ENCODE measurements around the gene CIP2A.
"Not testable (repeated sequence)": the region's sequence is repeated elsewhere in the genome, so short reads cannot be mapped to it uniquely, and the experiment has no call there.

CIP2A gene

DNA sequence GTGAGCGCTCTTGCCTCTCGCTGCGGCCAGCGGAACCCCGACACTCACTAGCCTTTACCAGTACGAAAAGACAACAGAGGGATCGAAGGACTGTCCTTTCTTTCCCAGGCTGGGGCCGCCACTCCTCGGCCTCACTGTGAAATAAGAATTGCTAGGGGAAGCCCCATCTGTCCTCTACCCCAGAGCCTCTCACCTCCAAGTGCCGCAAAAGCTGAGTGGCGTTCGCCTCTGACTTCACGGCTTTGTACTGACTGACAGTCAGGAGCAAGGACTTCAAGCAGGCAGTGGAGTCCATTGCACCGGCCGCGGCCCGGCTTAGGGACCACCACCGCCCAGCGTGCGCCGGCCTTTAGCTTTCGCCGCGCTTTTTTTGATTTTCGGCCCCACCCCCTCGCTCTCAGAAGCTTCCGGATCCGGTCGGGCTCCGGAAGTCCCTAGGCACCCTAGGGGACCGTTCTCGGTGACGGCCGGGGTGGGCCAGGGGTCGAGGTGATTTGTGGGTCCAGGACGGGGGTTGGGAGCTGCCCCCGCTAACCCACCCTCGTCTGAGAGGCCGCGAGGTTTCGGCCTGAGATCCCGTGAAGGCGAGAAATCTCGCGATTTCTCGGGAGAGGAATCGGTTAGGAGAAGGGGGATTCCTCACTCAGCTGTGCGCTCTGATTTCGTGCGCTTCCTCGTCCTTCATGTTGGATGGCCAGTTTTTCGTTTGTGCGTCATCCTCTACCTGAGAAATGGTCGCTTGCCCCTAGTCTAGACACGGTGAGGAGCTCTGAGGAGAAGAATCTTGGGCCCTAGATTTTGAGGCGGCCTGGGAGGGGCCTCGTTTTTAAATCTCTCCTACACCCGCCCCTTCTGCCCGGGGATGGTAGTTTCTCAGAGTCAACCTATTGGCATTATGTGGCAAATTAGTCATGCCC is at the start of gene CIP2A, which contains the start of gene DZIP3:
TSS of gene CIP2A (minus strand) at position 358 of the 917 bp plus-strand sequence. CDS start at position 295, 63 bp downstream.
TSS of gene DZIP3 (plus strand) at position 642 of the 917 bp plus-strand sequence. CDS start 15,685 bp downstream, outside the sequence.
- DNase-seq (ENCODE audit: low spot score) = peak; percentile 83

DNA sequence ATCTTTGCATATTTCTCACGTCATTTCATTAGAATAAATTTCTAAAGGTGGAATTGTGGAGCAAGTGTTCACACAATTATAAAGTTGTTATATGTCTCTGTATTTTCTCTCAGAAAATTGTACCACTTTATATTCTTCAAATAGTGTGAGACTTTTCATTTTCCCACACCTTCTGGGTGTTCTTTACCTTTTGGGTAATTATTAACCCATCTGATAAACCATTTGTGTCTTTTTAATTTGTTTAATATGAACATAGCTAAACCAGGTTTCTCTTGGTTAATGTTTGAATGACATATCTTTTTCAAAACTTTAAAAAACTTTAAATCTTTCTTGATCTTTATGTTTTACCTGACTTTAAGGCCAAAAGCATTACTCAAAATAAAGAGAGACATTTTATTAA is 40.7 kb upstream of the CIP2A start:
- no peak for DNase-seq (ENCODE audit: low spot score)

DNA sequence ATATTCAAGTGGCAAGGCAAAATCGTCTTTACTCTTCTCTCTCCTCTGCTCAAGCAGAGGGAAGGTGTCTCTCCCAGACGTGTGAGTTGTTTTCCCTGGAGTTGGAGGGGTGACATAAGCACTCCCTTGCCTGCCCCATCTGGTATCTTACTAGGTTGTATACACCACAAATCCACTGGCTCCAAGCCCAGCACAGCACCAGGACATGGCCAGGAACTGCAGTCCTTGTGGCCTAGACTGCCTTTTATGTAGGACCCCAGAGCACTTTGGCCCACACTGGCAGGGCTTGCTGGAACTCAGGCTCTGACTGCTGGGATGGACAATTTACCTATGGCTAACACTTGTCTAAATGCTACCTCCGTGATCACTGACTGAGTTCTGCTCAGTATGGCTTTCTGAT is 34.3 kb upstream of the CIP2A start:
- no peak for DNase-seq (ENCODE audit: low spot score)

DNA sequence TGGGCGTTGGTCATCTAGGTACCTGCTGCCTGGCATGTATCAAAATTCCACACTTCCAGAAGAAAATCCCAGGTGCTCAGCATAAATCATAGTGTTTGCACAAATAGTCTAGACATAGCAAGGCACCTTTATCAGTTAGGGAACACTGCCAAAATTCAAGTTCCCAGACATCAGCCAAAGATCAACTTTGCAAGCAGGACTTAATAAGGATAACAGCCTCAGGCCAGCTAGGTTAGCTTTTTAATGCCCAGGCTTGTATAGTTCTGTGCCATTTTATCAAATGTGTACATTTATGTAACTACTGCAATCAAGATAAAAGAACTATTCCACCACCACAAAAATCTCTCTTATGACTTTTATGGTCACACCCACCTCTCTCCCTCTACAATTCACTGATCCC is 31.0 kb upstream of the CIP2A start:
- DNase-seq (ENCODE audit: low spot score) = no peak

DNA sequence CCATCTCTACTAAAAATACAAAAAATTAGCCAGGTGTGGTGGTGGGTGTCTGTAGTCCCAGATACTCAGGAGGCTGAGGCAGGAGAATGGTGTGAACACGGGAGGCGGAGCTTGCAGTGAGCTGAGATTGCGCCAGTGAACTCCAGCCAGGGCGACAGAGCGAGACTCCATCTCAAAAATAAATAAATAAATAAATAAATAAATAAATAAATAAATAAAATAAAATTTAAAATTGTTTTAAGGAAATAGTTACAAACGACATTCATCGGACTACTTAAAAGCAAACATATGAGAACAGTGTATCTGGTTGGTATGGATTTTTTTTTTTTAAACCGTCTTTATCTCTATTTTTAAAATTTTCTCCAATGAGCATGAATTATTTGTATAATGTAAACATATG is 26.9 kb upstream of the CIP2A start:
- DNase-seq (ENCODE audit: low spot score) = not testable (repeated sequence)

DNA sequence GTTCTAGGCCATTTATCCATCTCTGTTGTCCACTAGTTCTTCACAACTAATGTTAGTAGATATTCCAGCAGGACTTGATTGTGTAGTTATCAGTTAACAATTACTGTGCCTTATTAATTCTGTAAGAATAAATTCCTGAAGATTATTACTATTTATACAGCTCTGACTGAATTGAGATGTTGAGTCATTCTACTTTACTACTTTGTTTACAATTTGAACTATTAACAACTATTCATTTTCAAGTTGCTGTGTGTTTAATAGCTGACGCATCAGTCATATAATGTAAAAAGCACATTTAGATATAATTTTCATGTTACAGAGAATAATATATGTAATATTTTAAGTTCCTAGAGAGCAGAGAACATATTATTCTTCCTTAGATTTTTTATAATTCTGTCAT is 21.4 kb upstream of the CIP2A start:
- DNase-seq (ENCODE audit: low spot score) = no peak

DNA sequence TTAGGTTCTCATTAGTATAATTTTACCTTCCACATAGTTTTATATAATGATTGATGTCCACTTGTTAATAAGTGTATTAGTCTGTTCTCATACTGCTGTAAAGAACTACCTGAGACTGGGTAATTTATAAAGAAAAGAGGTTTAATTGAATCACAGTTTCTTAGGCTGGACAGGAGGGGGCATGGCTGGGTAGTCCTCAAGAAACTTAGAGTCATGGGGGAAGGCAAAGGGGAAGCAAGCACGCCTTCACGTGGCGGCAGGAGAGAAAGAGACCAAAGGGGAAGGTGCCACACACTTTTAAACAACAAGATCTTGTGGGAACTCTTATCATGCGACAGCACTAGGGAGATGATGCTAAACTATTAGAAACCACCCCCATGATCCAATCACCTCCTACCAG is 19.5 kb upstream of the CIP2A start:
- no peak for DNase-seq (ENCODE audit: low spot score)

DNA sequence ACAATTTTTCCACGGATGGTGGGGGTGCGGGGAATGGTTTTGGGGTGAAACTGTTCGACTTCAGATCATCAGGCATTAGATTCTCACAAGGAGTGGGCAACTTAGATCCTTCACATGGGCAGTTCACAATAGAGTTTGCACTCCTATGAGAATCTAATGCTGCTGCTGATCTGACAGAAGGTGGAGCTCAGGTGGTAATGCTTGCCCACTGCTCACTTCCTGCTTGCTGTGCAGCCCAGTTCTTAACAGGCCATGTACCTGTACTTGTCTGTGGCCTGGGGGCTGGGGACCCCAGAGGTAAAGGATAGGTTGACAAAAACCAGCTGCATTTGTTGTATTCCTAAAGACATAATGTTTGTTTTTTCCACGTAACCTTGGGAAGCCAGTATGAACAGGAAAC is 16.3 kb upstream of the CIP2A start:
- DNase-seq (ENCODE audit: low spot score) = no peak

DNA sequence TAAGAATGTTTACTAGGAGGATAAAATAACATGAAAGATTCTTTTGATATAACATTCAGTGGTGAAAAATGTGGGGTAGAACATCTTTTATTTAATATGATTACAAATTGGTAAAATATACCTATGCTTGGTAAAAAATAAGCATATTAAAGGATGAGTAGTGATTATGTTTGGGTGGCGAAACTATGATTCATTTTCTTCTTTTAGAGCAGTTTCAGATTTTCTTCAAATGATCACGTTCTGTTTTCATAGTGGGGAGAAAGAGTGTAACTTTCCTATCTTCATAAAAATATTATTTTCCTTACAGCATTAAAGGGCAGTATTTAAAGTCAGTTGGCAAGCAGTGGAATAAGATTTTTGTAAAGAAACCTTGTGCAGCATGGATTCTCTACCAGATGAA is 15.8 kb upstream of the CIP2A start:
- DNase-seq (ENCODE audit: low spot score) = no peak

DNA sequence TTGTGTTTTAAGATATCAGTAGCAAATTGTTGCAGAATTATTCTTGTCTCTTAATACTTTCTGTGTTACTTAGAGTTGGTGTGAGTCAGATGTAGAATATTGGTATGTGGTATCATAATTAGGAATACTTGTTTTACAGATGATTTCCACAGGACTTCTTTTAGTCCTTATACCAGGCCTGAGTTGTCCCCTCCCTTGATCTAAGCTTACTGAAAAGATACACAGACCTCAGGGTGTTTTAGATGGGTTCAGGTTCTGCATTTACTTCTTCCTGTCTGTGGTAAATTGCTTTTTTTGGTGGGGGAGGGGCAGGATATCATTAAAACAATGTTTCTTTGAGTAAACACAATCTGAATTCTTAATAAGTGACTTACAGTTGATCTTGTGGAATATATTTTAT is 14.5 kb upstream of the CIP2A start:
- DNase-seq (ENCODE audit: low spot score) = no peak

DNA sequence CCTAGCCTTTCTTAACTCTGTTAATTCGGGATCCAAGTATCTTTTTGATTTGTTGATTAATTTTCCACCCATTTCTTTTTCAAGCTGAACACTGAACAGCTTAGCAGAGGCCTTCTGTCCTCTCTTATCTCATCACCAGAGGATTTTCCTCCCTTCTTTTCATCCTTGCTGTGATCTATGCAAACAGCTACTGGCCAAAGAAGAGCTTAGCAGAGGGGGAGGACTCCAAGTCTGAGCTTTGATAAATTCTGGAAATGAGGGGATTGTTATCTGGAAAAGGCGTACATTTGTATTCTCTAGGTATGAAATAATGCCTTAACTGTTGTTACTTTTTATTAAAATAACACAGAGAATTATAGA is 13.7 kb upstream of the CIP2A start:
- no peak for DNase-seq (ENCODE audit: low spot score)

DNA sequence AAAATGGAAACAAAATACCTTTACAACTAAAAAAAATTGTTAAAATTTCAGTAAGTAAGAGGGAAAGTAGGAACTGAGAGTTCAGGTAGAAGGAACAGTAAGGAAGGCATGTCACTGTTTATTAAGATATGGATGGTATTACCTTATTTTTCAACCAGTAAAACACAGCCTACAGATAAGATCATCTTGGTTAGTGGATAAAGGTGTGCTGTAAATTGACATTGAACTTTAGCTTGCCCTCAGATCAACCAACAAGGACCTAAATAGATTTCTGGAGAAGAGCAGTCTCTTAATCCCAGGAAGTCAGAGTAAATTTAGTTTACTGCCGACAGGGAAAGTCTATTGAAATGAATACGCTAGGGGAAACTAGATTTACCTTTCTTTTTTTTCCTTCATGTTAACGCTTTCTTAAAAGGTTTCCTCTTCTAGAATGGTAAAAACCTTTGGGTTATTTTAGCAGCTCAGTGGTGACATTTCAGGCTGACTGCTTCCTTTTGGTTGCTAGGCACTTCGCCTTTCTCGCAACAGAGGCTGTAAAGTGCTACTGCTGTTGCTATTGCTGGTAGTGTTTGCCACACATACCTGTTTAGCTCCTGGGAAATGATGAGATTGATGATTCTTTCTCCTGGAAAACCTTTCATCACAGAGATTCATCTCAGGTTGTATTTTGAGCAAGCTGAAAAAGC is 13.2 kb upstream of the CIP2A start:
- no peak for DNase-seq (ENCODE audit: low spot score)

DNA sequence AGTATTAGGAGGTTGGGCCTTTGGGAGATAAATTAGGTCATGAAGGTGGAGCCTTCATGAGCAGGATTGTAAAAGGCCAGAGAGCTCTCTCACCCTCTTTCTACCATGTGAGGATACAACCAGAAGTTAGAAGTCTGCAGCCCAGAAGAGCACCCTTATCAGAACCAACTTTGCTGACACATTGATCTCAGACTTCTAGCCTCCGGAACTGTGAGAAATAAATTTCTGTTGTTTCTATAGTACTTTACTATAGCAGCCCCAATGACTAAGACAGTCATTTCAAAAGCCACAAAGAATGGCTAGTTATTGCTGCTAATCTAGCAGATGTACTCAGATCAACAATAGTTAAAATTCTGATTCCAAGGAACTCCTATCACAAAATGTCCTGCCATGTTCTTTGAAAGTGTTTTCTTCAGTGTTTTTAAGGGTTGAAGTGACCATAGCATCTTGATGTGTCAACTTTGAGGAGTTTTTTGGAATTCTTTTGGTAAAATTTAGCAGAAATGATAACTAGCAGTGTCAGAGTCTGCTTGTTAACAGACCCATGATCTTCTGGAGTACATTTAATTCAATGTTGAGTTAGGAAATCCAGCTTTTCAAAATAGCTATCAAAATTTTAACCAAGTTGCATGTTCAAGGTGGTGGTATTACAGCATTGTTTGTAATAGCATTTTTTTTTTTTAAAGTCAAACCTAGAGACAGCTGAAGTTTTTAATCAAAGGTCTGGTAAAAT is 10.6 kb upstream of the CIP2A start:
- DNase-seq (ENCODE audit: low spot score) = no peak

DNA sequence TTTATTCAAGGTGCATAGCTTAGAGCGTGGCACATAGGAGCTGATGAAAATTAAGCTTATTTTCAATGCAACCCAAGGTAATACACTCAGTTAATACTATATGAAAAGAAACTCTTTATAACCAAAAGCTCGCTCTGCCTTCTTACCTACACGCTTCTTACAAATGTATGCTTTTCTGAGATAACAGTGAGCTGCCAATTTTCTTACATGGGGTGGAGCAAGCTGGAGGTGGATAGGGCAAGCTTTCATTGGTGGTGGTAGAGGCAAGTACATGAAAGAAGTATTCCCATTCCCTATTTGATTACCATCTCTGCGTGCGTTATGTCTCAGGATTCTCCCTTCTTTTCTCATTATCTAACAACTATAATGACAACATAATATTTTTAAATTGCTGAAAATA is 9.1 kb upstream of the CIP2A start:
- DNase-seq (ENCODE audit: low spot score) = no peak

DNA sequence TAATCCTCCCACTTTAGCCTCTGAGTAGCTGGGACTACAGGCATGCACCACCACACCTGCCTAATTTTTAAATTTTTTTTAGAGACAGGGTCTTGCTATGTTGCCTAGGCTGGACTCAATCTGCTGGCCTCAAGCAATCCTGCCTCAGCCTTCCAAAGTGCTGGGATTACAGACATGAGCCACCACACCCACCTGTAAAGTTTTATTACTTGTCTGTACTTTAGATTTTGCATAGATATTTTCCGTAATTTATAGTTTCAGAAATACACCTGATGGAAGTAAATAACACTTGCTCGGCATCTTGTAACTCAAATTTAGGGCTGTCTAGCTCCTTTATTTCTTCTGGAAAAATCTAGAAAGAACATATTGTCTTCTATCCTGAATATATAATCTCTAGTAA is 6.1 kb upstream of the CIP2A start:
- DNase-seq (ENCODE audit: low spot score) = no peak

DNA sequence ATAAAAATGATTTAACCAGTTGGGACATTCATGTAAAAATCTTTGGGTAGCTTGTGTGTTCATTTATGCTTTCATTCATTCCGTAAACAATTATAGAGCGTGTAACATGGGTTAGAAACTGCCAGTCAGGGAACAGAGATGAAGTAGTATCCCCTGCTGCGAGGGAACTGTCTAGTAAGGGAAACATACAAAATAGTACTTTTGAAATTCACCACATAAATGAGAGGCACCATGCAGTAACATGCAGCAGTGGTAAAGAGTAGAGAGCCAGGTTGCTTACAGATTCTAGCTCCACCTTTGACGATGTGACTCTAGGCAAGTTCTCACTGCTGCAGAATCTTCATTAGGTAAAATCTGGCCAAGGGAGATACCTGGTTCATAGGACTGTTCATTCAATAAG is 1.2 kb upstream of the CIP2A start:
- no peak for DNase-seq (ENCODE audit: low spot score)

DNA sequence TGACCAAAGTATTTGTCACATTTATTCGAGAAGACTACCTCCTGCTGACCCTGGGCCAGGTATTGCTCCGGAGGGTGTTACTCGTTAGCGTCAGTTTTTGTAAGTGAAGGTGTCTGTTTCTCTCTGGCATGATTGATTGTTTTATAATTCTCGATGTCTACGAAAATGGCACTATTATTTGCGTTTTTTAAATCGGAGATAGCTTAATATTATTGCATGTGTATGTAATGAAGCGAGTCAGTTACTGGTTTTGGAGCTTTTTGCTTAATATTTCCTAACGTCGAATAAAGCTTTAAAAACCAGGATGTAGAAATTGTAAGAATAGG is 723 bp upstream of the CIP2A start:
- no peak for DNase-seq (ENCODE audit: low spot score)

DNA sequence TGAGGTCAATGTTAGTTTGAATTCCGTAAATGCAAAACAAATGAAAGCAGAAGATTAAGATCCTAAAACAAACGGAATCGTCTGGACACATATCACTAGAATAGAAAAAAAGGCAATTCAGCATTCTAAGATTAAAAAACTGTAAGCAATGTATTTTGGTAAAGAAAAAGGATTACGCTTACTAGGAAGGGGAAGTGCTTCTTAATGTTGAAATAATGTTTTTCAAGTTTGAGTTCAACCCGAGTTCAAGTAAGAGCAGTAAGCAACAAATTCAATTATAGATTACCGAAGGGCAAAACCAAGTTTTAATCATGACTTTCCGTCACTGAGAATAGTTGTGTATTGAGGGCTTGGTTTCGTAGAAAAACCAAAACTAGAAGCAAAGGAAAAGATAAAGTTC is 637 bp downstream of the CIP2A start:
- no peak for DNase-seq (ENCODE audit: low spot score)

DNA sequence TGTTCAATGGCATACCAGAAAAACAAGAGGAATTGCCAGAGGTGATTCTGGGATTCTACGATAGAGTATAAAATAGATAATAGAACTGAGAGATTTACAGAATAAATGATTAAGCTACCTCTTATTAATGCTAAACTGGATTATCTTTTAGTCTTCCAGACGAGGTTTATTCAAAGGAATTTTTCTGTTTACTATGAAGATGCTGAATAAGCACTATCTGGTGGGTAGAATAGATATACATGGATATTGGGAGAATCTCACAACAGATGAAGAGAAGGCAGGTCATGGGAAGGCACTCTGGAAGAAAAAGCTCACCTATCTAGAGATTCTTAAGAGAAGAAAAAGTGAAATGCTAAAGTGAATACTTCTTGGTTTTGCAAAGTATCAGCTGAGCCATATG is 11.2 kb downstream of the CIP2A start:
- DNase-seq (ENCODE audit: low spot score) = no peak

DNA sequence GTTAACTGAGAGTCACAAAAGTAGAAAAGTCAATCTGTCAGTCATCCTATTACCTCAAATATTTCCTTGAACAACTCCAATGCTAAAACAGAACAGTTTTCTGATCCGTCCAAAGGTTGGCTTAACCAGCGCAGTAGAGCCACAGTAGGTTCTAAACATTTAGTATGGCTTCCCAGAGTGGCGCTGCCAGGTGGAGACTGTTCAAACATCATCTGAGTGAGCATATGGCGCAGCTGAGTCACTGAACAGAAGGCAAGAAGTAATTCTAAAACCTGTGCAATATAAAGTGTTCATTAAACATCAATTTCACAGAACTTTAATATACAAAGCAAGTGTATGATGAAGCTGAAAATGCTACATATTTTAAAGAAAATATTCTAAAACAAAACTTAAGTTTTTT is 19.9 kb downstream of the CIP2A start:
- no peak for DNase-seq (ENCODE audit: low spot score)

DNA sequence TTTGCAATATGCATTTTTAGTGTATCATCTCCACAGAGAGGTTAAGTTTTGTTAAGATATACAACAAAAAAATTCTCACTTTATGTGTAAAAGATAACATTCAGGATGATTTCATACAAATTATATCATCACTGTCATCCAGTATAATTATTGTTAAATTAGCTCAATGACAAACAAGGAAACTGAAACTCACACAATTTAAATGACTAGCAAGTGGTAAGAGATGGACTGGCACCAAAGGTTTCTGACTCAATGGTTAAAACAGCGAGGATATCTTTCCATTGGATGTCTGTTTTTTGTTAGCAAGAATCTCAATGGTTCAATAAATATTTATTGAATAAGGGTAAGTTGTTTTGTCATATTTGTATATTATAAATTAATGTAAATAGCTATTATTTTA is 22.6 kb downstream of the CIP2A start:
- no peak for DNase-seq (ENCODE audit: low spot score)

DNA sequence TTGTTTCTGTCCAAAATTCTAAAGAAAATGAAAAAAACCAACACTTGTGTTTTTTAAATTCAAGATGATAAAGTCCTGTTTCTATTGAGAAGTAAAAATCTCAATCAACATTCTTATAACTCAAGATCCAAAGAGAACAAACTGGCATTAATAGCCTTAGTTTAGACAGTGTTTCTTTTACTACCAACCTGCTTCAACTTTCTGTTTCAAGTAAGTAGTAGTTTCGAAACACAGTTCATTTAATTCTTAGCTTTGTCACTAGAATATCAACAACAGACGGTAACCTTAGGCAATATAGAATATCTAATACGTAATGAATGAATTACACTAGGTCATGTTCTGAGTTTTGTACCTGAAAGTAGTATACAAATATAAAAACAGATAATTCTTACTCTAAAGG is 23.7 kb downstream of the CIP2A start:
- no peak for DNase-seq (ENCODE audit: low spot score)

DNA sequence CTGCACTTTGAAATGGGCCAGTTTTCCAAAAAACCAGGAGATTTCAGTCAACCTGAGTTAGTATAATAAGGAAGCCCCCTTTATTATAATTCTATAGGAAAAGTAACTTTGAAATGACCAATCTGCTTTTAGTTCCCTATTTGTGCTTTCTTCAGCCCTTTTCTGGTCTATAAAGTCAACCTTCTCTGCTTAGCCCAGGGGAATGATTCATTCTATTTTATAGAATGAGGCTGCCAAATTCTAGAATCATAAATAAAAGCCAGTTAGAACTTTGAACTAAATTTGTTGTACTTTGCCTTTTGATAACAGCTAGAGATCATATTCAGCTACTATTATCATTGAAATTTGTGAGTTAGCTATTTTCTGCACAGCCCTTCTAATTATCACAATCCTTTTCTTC is 24.7 kb downstream of the CIP2A start:
- DNase-seq (ENCODE audit: low spot score) = no peak

Data from putamen (tissue), 1 donor.